Measurements from ENCODE around the gene KLHL29. TPM values are rescaled to one million over a fixed set of nuclear protein-coding genes. Genes with fewer than 3 reads are reported as not detected.

Gene KLHL29
- total RNA-seq, 1 donor from 2014 or later: 16.3 TPM

GRCh38 chr2:23561544-23561943, 176.6 kb downstream of the KLHL29 start:
- no peak overlapping the region for H3K4me3 ChIP-seq
- H3K4me1 ChIP-seq: peaks cover 6 to 35% of the 10 kb centered on the region in 2 donors
- intact Hi-C loops (cut with DNase I): no loop called here
- H3K9me3 ChIP-seq: no peaks in the 10 kb centered on the region
- no peak overlapping the region for H3K27ac ChIP-seq
- no peak for TF ChIP-seq CTCF (IDR thresholded peaks at IDR 0.05)
- H3K36me3 ChIP-seq: no peaks in the 10 kb centered on the region
- no peak for DNase-seq (ENCODE audit: low spot score in 2 of 2)
- H3K27me3 ChIP-seq: no peaks in the 10 kb centered on the region

DNA sequence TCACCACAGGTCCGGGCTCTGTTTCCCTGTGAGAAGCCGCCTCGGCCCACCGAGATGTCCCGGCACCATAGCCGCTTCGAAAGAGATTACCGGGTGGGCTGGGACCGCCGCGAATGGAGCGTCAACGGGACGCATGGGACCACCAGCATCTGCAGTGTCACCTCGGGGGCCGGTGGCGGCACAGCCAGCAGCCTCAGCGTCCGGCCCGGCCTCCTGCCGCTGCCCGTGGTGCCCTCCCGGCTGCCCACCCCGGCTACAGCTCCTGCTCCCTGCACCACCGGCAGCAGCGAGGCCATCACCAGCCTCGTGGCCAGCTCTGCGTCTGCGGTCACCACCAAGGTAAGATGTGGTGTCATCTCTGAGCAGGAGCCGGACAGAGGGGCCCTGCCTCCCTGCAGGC, 177.2 kb downstream of the KLHL29 start:
- no peak for DNase-seq (ENCODE audit: low spot score in 2 of 2)
- Histone ChIP-seq H3K9me3 (no peaks in the 10 kb centered on the region), H3K27ac (no peak overlapping the region), H3K4me3 (no peak overlapping the region), H3K27me3 (no peaks in the 10 kb centered on the region), H3K36me3 (no peaks in the 10 kb centered on the region), H3K4me1 (peaks cover 6 to 30% of the 10 kb centered on the region in 2 donors)
- no peak for TF ChIP-seq CTCF (IDR thresholded peaks at IDR 0.05)
- intact Hi-C loops (cut with DNase I): no loop called here

DNA sequence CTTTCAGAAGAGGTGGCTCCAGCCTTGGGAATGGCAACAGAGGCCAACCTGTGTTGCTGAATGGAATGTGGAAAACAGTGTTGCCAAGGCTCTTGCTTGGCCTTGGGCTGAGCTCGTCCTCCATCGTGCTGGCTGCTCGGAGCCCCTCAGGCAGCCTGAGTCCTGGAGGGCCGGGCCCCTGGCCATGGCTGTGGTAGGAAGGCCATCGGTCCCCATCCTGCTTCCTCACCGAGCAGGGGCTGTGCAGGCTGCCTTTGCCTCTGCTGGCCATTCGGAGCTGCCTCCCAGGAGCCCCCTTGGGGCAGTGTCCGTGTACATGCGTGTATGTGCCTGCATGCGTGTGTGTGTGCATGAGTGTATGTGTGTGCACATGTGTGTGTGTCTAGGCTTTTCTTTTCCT, 178.2 kb downstream of the KLHL29 start:
- no peak for TF ChIP-seq CTCF (IDR thresholded peaks at IDR 0.05)
- no peaks in the 10 kb centered on the region for H3K36me3 ChIP-seq
- no peaks in the 10 kb centered on the region for H3K27me3 ChIP-seq
- peaks cover 6 to 32% of the 10 kb centered on the region in 2 donors for H3K4me1 ChIP-seq
- peak overlapping the region; percentile 53 to 68 for H3K27ac ChIP-seq
- H3K4me3 ChIP-seq: no peak overlapping the region
- intact Hi-C loops (cut with DNase I): no loop called here
- no peak for DNase-seq (ENCODE audit: low spot score in 2 of 2)
- H3K9me3 ChIP-seq: no peaks in the 10 kb centered on the region

GRCh38 chr2:23563673-23564614, 179.0 kb downstream of the KLHL29 start:
- DNase-seq (ENCODE audit: low spot score in 2 of 2): peak in 1 of 2 donors; percentile 72
- TF ChIP-seq CTCF (IDR thresholded peaks at IDR 0.05): peak in 2 of 3 experiments; percentile 23 to 30
- intact Hi-C loops (cut with DNase I): no loop called here
- no peak overlapping the region for H3K4me3 ChIP-seq
- no peaks in the 10 kb centered on the region for H3K9me3 ChIP-seq
- peaks cover 10 to 38% of the 10 kb centered on the region in 2 donors for H3K4me1 ChIP-seq
- no peaks in the 10 kb centered on the region for H3K36me3 ChIP-seq
- H3K27me3 ChIP-seq: no peaks in the 10 kb centered on the region
- peak overlapping the region; percentile 53 to 68 for H3K27ac ChIP-seq

DNA sequence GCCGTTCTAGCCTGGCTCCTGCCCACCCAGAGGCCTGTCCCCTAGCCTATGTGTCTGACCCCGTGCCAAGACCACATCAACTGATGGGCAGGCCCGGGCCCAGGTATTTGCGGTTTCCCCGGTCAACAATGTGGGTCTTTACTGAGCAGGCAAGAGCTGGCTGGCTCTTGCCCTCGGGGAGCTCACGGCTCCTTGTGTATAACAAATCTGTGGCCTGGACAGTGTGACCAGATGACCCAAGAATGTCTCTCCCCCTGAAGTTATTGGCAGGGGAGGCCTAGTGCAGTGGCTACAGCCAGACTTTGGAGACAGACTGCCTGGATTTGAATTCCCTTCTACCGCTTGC, 179.6 kb downstream of the KLHL29 start:
- intact Hi-C loops (cut with DNase I): no loop called here
- H3K36me3 ChIP-seq: no peaks in the 10 kb centered on the region
- no peaks in the 10 kb centered on the region for H3K9me3 ChIP-seq
- DNase-seq (ENCODE audit: low spot score in 2 of 2): no peak
- peak overlapping the region; percentile 53 to 68 for H3K27ac ChIP-seq
- no peak for TF ChIP-seq CTCF (IDR thresholded peaks at IDR 0.05)
- peaks cover 10 to 43% of the 10 kb centered on the region in 2 donors for H3K4me1 ChIP-seq
- no peaks in the 10 kb centered on the region for H3K27me3 ChIP-seq
- no peak overlapping the region for H3K4me3 ChIP-seq
